WERI-Rb-1 (cell line): Measurements from ENCODE around the gene NOTUM.
"Not testable (repeated sequence)": the region's sequence is repeated elsewhere in the genome, so short reads cannot be mapped to it uniquely, and the experiment has no call there.

Source experiments
- DNase-seq: peaks from one replicate; pipeline ENCODE4 v3.0.0-alpha.2; 2020
- H3K27ac ChIP-seq: fragments of 250-450 bp; sonication (Bioruptor Pico); 2 replicates; pipeline ENCODE4 v1.5.1; 2020; ENCODE audit warnings: mild to moderate bottlenecking, moderate library complexity
- H3K27me3 ChIP-seq: fragments of 250-450 bp; sonication (Bioruptor Pico); 2 replicates; pipeline ENCODE4 v1.5.1; 2021; ENCODE audit warnings: mild to moderate bottlenecking, low read depth, moderate library complexity; ENCODE audit not compliant: insufficient read depth, severe bottlenecking
- H3K36me3 ChIP-seq: fragments of 250-450 bp; sonication (Bioruptor Pico); 2 replicates; pipeline ENCODE4 v1.5.1; 2020; ENCODE audit warnings: mild to moderate bottlenecking, moderate library complexity
- H3K4me3 ChIP-seq: 2 replicates; pipeline ENCODE4 v1.5.1; 2011; ENCODE audit warnings: low read depth, mild to moderate bottlenecking, control low read depth, low read length
- H3K9me3 ChIP-seq: fragments of 250-450 bp; sonication (Bioruptor Pico); 2 replicates; pipeline ENCODE4 v1.5.1; 2021; ENCODE audit warnings: mild to moderate bottlenecking, moderate library complexity; ENCODE audit not compliant: severe bottlenecking
- TF ChIP-seq, protein P1 (sequence below): IDR thresholded peaks from 2 replicates; pipeline ENCODE4 v1.5.1; 2011; ENCODE audit warnings: low read depth, mild to moderate bottlenecking, control low read depth, inconsistent platforms, low read length

The NOTUM gene

DNA sequence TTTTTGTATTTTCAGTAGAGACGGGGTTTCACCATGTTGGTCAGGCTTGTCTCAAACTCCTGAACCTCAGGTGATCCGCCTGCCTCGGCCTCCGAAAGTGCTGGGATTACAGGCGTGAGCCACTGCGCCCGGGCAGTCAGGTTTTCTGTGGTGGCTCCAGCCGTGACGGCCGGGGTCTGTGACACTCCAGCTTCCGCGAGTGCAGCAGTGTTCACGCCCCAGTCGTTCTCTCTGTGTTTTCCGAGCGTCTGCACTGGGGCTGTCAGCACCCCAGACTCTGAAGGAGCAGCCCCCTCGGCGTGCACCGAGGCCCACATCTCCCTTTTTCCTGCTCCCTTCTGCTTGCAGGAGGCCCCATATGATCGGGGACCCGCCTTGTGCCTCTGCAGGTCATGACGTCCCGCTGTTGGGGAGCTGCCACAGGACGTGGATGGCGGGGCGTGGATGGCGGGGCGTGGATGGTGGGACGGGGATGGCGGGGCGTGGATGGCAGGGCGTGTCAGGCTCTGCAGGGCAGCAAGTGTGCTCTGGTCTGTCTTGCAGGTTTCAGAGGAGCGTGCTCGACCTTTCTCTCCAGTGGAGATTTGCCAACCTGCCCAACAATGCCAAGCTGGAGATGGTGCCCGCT, 22.1 kb upstream of the NOTUM start:
- Histone ChIP-seq H3K27ac (no peak overlapping the region), H3K36me3 (peaks cover 70% of the 10 kb centered on the region), H3K9me3 (no peaks in the 10 kb centered on the region), H3K27me3 (no peaks in the 10 kb centered on the region), H3K4me3 (no peak overlapping the region)
- TF ChIP-seq, protein P1, sequence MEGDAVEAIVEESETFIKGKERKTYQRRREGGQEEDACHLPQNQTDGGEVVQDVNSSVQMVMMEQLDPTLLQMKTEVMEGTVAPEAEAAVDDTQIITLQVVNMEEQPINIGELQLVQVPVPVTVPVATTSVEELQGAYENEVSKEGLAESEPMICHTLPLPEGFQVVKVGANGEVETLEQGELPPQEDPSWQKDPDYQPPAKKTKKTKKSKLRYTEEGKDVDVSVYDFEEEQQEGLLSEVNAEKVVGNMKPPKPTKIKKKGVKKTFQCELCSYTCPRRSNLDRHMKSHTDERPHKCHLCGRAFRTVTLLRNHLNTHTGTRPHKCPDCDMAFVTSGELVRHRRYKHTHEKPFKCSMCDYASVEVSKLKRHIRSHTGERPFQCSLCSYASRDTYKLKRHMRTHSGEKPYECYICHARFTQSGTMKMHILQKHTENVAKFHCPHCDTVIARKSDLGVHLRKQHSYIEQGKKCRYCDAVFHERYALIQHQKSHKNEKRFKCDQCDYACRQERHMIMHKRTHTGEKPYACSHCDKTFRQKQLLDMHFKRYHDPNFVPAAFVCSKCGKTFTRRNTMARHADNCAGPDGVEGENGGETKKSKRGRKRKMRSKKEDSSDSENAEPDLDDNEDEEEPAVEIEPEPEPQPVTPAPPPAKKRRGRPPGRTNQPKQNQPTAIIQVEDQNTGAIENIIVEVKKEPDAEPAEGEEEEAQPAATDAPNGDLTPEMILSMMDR: no peak
- peak; percentile 7 for DNase-seq

DNA sequence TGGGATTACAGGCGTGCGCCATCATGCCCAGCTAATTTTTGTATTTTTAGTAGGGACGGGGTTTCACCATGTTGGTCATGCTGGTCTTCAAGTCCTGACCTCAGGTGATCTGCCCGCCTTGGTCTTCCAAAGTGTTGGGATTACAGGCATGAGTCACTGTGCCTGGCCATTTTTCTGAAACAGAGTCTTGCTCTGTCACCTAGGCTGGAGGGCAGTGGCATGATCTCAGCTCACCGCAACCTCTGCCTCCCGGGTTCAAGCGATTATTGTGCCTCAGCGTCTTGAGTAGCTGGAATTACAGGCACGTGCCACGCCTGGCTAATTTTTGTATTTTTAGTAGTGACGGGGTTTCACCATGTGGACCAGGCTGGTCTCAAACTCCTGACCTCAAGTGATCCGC, 20.5 kb upstream of the NOTUM start:
- H3K4me3 ChIP-seq, H3K9me3 ChIP-seq, H3K27ac ChIP-seq, H3K27me3 ChIP-seq: not testable (repeated sequence)
- peaks cover 60% of the 10 kb centered on the region for H3K36me3 ChIP-seq
- DNase-seq: peak; percentile 19

DNA sequence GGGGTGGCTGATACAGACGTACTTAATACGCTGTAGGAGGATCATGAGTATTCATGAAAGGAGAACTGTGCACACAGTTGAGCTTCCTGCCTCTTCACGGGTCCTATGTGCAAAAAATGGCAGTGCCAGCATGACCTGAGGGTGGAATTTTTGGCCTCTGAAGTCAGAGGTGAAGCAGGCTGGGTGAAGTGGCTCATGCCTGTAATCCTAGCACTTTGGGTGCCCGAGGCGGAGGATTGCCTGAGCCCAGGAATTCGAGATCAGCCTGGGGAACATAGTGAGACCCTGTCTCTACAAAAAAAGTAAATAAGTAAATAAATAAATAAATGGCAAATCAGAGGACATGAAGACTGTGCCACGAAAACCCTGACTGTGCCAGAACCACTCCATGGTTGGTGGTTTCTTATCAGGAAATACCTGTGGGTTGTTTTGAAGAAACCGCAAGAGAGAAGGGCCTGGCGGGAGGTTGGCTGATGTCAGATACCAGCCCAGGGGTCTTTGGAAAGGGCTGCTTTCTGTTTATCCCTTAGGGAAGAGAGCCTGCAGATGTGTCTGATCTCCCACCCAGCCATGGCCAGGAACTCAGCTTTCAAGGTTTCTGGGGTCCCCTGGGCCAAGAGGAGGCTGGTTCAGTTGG, 19.8 kb upstream of the NOTUM start:
- H3K27me3 ChIP-seq: no peaks in the 10 kb centered on the region
- TF ChIP-seq, protein P1: no peak
- DNase-seq: no peak
- no peak overlapping the region for H3K4me3 ChIP-seq
- H3K27ac ChIP-seq: no peak overlapping the region
- peaks cover 54% of the 10 kb centered on the region for H3K36me3 ChIP-seq
- no peaks in the 10 kb centered on the region for H3K9me3 ChIP-seq

DNA sequence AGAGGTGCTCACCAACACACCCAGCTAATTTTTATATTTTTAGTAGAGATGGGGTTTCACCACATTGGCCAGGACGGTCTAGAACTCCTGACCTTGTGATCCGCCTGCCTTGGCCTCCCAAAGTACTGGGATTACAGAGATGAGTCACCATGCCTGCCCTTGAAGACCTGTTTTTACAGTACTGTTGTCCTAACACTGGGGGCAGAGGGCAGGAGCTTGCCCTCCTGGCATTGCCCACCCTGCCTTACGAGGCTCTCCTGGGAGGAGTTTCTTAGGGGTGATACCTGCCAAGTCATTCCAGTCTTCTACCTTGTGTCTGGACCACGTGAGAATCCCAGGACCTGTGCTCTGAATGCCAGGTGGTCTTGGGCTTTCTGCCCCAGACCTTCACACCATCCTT, 19.1 kb upstream of the NOTUM start:
- Histone ChIP-seq H3K4me3 (no peak overlapping the region), H3K27me3 (no peaks in the 10 kb centered on the region), H3K9me3 (no peaks in the 10 kb centered on the region), H3K36me3 (peaks cover 47% of the 10 kb centered on the region), H3K27ac (no peak overlapping the region)
- TF ChIP-seq, protein P1: no peak
- DNase-seq: no peak

DNA sequence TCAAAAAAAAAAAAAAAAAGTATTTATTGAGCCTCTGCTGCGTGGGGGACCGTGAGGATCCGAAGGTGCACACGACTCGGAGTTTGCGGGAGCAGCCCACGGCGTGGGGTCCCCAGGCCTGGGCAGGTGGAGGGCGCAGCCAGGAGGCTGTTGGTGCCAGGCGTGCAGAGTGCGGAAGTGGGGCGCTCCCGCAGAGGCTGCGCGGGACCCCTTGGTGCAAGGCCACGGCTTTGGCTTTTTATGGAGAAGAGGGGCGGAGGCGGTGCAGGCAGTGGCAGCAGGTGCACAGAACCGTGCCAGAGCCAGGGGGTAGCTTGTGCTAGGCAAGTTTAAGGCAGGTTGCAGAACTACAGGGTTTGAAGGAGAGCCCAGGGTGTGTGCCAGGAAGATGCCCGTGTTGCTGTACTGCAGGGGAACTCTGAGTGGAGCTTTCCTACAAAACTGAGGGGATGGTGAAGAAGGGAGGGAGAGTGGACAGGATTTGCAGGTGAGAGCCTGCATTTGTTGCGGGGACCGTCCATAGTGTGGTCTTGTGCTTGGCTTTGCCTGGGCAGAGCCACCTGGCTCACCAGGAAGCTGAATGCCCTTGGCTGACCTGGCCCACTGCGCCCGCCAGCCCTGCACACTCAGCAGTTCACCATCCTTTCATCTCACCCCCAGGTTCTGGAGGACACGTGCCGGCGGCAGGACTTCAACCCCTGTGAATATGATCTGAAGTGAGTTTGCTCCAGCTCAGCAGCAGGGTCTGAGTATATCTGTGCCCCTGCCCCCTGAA, 17.7 kb upstream of the NOTUM start:
- Histone ChIP-seq H3K27me3 (no peaks in the 10 kb centered on the region), H3K4me3 (peak overlapping the region; percentile 69), H3K36me3 (peaks cover 36% of the 10 kb centered on the region), H3K9me3 (peaks cover 8% of the 10 kb centered on the region), H3K27ac (no peak overlapping the region; the same call in 1 of the 2 replicates)
- peak; percentile 9 for DNase-seq
- TF ChIP-seq, protein P1: no peak

DNA sequence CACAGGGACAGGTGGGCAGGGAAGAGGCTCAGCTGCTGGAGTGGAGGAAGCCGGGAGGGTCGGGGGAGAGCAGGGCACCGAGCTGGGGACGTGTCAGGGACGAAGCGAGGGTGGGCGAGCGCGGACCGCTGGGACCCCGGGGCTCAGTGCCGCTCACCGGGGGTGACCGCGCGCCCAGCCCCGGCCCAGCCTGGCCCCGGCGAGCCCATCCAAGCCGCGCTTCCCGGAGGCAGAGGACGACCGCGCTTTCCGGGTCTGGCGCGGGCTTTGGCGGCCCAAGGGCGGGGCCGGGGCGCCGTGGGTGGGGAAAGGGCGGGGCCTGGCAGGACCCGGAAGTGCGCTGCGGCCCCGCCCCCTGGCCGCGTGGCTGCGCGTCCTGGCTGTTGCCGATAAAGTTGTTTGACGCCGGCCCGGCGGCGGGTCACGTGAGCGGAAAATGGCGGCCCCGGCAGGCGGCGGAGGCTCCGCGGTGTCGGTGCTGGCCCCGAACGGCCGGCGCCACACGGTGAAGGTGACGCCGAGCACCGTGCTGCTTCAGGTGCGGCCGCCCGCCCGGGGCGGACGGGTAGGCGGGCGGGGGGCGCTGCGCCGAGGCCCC, 16.3 kb upstream of the NOTUM start, which contains the start of gene ASPSCR1:
TSS of gene ASPSCR1 (plus strand) at position 419 of the 598 bp plus-strand sequence. CDS start at position 437, 18 bp downstream.
- DNase-seq: peak; percentile 95
- peaks cover 29% of the 10 kb centered on the region for H3K36me3 ChIP-seq
- TF ChIP-seq, protein P1: no peak
- peak within 1 kb of the TSS; percentile 96 for H3K27ac ChIP-seq
- H3K9me3 ChIP-seq: peaks cover 12% of the 10 kb centered on the region
- no peaks in the 10 kb centered on the region for H3K27me3 ChIP-seq
- H3K4me3 ChIP-seq: peak within 1 kb of the TSS; percentile 69
